GM21390 (cell line): ENCODE results near the gene KRT81.

Experiments
- ATAC-seq: cut with Tn5 transposase; IDR thresholded peaks from one replicate; pipeline ENCODE4 v1.9.1; 2021; ENCODE audit not compliant: unreplicated experiment

KRT81 gene

DNA sequence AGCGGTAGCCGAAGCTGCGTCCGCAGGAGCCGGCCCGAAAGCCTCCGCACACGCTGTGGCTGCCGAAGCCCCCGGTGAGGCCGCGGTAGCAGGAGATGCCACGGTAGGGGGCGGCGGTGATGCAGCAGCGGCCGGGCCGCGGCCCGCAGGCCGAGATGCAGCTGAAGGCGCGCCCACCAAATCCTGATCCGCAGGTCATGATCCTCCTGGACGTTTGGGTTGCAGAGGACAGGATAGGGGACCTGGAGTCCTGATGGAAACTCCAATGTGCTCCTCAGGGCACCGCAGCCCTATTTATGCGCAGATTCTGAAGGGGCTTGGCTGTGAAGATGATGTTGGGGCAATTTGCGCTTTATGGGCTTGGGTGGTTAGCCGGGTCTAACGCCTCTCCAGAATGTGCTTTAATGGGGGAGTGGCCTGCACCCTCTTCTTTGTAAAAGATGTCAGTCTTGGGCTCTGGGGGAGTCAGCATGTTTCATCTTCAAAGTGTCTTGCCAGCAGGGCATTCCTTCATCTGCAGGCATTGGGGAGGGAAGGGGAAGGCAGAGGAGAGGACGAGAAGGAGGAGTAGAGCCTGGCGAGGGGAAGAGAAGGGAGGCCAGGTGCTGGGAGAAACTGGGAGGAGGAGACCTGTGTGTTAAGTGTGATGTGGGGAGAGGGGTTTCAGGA lies at the start of gene KRT81:
Gene KRT81 (minus strand): TSS at position 268 of the 669 bp plus-strand sequence. CDS start 69 bp downstream, at position 199.
- ATAC-seq = no peak

DNA sequence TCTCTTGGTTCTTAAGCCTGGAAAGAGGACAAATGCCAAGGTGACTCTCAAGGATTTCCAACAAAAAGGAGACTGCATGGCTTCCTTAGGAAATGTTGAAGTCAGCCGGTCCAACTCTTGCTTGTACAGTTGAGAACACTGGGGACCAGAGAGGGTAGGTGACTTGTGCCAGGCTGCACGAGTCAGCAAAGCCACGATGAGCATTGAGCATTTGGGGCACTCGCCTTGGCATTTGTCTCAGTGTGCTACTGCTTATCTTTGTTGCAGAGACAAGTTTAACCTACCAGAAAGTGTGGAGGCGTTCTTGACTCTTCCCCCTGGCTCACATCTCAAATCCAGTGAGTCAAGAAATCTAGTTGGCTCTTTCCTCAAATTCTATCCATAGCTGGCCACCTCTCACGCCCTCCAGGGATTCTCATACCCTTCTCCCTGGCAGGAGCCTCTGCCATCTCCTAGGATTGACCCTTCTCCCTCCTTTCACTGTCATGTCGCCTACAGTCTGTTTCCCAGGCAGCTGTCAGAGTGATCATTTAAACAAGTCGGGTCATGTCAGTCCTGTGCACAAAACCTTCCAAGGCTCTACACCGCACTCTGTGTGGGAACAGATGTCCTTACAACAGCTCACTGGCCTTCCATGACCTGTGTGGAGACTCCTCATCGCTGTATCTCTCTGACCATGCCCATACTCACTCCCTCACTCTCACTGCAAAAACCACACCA lies 47.1 kb upstream of the KRT81 start:
- no peak for ATAC-seq

DNA sequence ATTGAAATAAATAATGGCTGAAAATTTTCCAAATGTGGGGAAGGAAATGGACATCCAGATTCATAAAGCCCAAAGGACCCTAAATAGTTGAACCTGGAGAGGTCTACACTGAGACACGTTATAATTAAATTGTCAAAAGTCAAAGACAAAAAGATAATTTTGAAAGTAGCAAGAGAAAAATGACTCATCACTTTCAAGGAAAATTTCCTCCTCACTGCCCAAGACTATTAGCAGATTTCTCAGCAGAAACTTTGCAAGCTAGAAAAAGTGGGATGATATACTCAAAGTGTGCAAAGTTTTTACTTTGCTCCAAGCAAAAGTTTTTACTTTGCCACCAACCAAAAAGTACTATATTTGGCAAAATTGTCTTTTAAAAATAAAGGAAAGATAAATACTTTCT lies 45.7 kb upstream of the KRT81 start:
- no peak for ATAC-seq

DNA sequence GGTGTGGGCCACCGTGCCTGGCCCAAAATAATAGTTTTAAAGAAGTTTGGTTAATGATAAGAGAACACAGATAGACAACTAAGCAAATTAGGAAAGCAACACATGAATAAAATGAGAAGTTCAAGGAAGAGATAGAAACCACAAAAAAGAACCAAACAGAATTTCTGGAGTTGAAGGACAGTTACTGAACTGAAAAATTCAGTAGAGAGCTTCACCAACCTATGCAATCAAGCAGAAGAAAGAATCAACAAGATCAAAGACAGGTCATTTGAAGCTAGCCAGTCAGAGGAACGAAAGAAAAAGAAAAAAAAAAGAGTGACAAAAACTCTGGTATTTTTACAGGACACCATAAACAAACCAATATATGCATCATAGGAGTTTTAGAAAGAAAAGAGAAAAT lies 45.3 kb upstream of the KRT81 start:
- ATAC-seq = no peak

DNA sequence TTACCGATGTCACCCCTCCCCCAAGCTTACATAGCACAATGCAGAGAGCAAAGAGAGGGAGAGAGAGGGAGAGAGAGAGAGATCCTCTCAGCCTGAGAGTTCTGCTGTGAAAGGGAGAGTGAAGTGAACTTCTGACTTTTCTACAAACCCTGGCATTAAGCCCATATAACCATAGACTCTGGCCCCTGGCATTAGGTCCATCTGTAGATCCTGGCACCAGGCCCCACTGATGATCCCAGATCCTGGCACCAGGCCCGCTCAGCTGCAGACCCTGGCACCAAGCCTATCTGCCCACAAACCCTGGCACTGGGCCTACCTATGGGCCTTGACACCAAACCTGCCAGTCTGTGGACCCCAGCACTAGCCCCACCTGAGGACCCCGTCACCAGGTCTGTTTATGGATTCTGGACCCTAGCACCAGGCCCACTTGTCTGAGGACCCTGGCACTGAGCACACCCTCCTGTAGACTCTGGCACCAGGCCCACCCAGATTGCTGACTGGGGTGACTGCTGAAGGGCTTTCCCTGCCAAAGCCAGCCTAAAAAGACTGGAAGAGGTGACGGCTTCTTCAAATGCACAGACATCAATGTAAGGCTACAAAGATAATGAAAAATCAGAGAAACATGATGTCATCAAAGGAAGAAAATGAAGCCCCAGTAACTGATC lies 44.4 kb upstream of the KRT81 start:
- no peak for ATAC-seq

DNA sequence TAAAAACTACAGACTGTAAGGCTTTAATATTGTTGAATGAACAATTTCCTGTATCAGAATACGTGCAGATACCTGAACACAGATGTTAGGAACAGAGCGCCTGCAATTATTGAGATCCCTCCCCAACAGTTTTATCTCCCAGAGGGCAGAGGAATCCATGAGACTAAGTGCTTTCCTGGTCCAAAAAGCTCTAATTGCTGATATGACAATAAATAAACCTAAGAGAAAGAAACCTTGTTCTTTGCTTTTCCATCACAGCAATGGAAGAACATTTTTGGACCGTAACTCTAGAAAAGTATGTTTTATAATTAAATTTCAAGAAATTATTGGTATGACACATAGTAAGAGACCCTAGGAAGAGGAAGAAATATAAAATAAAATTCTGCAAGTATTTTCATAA lies 42.9 kb upstream of the KRT81 start:
- ATAC-seq = no peak

DNA sequence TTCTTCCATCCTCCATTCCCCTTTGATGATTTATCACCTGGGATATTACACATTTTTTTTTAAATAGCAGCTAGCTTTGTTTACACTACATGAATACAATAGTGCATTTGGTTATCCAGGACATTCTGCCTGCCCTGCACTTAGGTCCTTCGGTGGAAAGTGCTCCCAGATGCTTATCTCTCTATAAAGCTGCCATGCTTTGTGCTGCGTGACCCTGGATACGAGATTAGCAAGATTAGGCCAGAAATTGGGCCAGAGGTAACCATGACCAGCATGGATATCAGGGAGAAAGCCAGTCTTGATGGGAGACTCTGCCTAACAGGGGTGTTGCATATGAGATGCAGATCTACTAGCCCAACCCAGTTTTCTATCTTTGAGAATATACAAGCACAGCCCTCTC lies 42.0 kb upstream of the KRT81 start:
- no peak for ATAC-seq

DNA sequence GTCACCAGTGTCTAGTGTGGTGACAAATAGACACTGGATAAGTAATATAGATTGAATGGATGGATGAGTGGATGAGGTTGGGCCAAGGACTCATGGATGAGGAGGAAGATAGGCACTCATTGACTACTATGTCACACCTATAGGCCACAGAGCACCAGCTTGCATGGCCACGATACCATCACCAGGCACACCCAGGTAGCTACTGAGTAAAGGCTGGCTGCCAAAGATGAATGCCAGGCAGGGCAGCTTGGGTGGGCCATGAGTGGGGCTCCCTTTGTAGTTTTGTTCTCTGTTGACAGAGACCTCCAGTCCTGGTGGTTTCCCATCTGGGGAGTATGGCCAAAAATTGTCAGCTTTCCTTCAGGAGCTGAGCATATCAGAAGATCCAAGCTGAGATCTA lies 41.0 kb upstream of the KRT81 start:
- no peak for ATAC-seq

DNA sequence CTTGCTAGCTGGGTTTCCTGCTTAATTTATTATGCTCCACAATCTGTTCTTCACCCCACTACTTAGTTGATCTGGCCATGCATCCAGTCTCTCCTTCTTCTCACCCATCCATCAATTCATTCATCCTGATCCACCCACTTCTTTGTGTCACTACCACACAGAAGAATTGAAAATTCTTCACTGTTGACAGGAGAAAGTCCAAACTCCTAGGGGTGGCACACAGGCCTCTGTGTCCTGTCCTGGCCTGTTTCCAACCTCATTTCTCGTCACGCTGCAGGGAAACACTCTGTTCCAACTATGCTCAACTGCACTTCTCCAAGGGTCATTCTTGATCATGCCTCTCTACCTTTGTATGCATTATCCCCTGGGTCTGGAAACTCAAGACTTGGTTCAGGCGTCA lies 40.5 kb upstream of the KRT81 start:
- ATAC-seq = no peak

DNA sequence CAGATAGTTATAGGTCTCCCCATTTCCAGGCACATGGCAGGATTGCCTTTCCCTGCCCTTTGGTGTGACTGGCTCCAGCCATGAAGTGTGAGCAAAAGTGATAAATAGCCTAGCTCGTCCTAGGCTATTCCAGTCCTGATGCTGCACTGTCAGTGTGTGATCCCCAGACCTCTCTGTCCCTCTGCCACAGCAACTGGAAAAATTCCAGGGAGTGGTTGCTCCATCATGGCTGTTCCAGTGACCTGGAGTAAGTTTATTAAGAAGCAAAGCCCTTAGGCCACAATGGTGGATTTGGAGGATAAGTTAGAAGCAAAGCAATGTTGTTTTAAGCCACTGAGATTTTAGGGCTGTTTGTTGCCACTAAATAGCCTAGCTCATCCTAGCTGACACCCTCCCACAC lies 39.7 kb upstream of the KRT81 start:
- no peak for ATAC-seq

DNA sequence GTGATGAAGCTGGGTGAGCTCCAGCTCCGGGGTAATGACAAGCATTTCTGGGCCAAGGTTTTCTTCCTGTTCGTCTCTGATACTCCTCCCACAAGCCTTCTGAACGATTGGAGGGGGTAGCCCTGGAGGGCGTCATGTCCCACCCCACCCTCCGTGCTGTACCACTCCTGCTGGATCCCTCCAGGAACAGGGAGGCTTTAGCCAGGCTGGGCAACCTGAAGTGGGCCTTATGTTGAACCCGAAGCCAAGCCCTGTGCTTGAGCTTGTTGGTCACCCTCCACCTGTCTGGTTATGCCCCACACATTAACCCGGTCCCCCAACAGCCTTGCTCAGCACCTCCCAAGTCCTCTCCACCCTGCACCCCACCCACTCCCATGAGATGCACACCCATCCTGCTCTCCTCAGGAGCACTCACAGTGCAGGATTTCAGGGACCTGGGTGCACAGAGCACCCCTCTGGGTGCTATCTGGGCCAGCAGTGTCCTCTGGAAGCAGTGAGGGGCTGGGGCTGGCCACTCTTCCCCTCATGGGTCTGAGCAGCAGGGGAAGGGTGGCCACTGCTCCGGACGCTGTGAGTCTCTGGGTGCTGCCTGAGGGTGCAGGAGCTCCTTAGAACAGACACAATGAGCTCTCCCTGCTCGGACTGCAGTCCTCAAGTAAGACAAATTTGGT lies 36.6 kb upstream of the KRT81 start:
- ATAC-seq = no peak

DNA sequence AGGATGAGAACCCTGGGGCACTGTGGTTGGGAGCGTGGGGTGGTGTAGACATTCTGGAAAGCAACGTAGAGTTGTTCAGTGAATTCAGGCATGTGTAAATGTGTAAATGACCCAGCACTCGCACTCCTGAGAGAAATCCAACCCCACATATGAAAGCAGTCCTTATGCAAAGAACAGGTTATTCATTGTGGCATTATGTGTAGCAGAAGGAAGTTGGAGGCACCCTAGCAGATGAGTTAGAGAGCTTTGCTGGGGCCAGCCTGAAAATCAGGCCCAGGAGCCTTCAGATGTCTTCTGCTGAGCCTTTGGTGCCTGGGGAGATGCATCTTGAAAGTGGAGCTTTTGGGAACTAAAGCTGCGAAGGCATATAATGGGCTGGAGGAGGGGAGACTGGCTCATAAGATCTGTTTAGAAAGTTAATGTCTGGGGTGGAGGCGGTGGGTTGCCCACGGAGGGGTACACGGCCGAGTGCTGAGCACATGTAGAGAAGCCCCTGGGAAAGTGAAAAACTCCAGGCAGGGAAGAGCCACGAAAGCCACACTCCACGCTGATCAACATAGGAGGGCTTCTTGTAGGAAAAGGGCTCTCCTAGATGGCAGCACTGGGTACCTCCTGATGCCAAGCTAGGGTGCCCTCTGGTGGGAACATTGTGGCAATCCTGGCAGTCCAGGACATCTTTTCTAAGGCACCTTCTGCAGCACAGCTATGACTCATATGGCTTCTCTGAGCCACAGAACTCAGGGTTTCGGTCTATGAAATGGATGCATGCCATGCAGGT lies 35.9 kb upstream of the KRT81 start:
- peak; percentile 95 for ATAC-seq

DNA sequence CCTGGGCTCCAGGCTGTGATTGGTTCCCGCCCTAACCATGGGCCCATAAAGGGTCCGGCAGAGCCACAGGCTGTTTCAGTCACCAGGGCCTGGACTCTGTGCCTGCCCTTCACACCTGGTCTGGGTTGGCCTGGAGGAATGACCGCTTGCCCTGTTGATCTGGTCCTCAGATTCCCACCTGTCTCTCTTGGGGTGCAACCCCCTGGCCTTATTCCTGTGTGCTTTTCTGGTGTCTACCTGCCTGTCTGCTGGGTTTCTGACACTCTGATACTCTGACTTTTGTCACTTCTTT lies 32.8 kb upstream of the KRT81 start:
- no peak for ATAC-seq

DNA sequence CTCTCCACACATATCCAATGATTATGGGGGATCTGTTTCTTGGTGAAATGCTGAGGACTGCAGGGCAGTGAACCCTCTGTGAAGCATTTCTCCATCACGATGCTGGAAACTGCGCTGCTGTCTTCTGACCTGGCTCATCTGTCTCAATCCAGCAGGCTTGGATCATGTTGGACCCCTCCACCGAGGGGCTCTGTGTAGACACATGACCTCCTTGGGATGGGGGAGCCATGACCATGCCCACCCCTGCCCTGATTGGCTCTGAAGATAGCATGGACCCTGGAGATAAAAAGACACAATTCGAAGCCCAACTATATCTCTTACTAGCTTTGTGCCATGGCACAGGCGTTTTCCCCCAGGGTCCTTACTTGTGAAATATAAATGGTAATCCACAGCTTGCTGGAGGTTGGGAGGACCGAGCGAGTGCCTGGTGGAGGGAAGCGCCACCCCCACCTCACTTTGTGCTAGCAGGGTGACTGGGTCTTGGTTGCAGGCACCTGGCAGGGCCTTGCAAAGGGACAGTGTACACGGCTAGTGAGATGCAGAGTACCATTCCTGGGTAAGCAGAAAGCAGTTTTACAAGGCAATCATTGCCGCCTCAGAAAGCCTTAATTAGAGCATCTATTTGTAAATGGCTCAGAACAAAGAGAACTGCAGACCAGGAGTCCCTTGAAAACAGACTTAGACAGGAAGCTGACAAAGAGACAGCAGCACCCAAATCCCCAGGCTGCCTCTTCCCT lies 32.2 kb upstream of the KRT81 start:
- ATAC-seq = no peak

DNA sequence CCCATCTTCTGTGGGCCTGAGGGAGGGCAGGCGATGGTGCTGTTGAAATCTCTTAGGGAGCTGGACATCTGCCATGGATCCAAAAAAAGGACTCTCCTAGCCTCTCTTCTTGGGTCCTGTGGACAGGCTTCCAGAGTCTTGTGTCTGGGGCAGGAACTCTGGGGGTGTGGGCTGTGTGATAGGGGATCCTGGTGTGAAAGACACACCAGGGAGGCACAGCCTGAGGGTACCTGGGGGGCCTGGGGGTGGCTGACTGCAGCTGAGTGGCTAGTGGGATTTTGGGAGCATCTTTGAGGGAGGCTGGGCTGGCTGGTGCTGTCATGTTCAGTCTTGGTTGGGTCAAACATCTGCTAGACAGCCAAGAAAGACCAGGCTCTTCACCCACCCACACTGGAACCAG lies 31.7 kb upstream of the KRT81 start:
- ATAC-seq = no peak

DNA sequence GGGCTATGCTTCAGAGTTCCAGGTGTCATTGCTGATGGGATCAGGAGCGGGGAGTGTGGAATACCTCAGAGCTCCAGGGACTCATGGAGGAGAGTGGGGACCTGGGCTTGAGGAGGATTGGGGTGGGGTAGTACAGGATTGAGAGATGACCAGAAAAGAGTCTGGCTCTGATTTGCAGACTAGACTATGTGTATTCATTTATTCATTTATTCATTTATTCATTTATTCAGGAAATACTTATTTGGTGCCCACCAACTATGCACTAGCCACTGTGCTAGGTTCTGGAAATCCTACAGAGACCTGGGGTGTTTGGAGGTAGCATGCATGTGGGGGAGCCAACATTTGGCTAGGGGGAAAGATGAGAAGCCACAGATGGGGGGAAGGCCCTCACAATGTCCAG lies 30.7 kb upstream of the KRT81 start:
- no peak for ATAC-seq

DNA sequence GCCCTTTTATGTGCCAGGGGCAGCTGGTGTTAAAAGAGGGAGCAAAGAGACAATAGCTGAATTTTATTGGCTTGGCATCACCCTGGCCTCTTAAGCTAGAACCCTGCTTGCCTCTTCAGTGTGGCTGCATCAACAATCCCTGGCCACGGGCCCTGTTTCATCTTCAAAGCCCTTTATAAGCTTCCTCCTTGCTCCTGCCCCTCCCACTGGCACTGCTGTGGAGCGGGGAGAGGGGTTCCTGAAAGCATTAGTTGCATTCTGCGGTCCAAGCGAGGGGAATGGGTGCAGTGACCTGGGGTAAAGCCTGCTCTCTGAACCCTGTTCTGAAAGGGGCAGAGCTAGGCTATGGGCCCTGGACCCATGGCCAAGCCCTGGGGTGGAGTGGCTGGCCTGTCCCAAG lies 30.1 kb upstream of the KRT81 start:
- ATAC-seq = no peak

DNA sequence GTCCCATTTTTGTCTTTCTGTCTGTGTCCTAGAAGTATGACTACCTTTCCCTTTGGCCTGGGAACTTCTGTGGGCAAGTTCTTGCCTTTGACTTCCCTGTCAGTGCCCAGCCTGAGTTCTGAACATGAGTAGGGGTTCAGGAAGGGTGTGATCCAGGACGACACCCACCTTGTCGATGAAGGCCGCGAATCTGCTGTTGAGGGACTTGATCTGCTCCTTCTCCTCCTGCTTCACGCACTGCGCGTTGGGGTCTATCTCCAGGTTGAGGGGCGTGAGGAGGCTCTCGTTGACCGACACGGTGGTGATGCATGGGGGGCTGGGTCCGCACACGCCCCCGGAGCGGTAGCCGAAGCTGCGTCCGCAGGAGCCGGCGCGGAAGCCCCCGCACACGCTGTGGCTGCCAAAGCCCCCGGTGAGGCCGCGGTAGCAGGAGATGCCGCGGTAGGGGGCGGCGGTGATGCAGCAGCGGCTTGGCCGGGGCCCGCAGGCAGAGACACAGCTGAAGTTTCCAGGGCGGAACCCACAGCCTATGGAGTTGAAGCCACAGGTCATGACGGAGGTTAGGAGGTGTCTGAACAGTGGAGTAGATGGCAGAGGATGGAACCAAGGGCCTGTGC lies 29.6 kb upstream of the KRT81 start, which contains the start of gene KRT83:
Gene KRT83 (minus strand): TSS at position 615 of the 617 bp plus-strand sequence. CDS start 63 bp downstream, at position 552.
- no peak for ATAC-seq

DNA sequence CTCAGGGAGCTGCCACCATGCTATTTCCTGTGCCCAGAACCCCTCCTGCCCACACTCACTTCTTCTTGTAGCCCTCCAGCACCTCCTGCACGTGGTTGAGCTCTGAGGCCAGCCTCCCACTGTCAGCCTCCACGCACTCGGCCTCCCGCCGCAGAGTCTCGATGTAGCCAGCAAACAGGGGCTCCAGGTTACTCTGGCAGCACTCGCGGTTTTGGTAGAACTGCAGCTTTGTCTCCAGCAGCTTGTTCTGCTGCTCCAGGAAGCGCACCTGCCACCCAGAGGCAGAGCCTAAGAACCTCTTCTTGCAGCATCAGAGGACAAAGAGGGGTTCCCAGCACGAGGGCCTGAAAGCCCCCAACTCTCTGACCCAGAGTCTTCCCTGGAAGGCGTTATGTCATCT lies 27.8 kb upstream of the KRT81 start:
- ATAC-seq = no peak
